HG02763 (cell line): ENCODE measurements around the gene KPNA6.
"Not testable (repeated sequence)": the region's sequence is repeated elsewhere in the genome, so short reads cannot be mapped to it uniquely, and the experiment has no call there.

Experiments
- ATAC-seq: cut with Tn5 transposase; IDR thresholded peaks from one replicate; pipeline ENCODE4 v1.9.1; 2021; ENCODE audit warnings: mild to moderate bottlenecking, moderate library complexity; ENCODE audit not compliant: unreplicated experiment

Gene KPNA6

DNA sequence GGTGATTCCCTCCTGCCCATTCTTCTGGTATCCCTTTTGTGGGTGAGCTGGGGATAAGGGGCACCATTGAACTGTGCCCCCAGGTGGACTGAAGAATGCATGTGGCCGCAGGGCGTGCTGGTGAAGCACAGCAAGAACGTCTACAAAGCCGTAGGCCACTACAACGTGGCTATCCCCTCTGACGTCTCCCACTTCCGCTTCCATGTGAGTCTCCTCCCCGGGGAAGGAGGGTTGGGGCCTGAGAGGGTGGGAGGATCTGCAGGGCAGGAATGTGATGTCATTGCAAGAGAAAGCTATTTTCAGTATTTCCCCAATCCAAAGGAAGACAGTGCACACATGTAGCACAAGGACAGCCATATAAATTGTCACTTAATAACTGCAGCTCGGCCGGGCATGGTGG is 7.5 kb upstream of the KPNA6 start:
- ATAC-seq = no peak

- no peak for ATAC-seq
Measured at GRCh38 chr1:32100807-32101708, 6.8 kb upstream of the KPNA6 start.

- ATAC-seq = no peak
Measured at GRCh38 chr1:32104127-32104526, 3.7 kb upstream of the KPNA6 start.

DNA sequence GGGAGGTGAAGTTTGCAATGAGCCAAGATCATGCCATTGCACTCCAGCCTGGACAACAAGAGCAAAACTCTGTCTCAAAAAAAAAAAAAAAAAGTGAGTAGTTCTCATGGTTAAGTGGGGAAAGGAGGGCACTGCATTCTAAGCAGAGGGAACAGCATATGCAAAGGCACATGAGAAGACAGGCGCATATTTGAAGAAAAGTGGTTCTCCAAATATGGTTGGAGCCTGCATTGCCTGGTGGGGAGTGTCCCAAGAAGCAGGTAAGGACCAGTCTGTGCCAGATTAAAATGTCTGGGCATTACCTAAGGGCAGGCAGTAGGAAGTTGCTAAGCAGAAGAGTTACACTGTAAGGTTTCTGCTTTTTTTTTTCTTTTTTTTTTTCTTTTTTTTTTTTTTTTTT is 2.5 kb upstream of the KPNA6 start:
- ATAC-seq = no peak

DNA sequence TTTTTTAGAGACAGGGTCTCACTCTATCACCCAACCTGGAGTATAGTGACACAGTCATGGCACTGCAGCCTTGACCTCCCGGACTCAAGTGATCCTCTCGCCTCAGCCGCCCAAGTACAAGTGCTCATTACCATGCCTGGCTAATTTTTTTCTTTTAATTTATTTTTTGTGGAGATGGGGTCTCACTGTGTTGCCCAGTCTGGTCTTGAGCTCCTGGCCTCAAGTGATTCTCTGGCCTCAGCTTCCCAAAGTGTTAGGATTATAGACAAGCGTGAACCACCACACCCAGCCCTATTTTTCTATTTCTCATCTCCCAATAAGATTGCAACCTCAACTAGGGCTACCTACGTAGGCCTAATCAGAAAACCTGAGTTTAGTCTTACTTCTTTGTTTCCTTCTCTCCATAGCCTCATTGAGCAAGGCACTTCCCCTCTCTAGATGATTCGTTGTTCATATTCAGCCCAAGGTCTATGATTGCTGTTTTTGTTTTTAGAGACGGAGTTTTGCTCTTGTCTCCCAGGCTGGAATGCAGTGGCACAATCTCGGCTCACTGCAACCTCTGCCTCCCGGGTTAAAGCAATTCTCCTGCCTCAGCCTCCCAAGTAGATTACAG is 1.1 kb upstream of the KPNA6 start:
- no peak for ATAC-seq

- no peak for ATAC-seq
Measured at GRCh38 chr1:32111040-32111623, 3.3 kb downstream of the KPNA6 start.

DNA sequence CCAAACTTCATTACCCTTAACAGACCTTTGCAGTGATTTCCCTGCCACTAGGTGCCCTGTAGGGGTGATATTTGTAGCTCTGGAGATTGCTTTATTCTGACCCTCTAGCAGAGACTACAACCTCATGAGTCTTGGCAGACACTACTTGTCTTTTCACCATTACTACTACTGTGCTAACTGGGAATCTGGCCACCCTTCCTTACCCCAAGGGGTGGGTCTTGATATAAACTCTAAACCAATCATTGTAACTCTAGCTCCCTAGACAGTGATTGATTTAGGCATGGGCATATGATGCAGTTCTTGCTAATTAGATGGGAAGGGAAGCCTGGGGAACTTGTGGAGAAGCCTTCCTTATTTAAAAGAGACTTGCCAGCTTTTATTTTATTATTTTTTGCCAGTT is 3.9 kb downstream of the KPNA6 start:
- ATAC-seq = no peak

DNA sequence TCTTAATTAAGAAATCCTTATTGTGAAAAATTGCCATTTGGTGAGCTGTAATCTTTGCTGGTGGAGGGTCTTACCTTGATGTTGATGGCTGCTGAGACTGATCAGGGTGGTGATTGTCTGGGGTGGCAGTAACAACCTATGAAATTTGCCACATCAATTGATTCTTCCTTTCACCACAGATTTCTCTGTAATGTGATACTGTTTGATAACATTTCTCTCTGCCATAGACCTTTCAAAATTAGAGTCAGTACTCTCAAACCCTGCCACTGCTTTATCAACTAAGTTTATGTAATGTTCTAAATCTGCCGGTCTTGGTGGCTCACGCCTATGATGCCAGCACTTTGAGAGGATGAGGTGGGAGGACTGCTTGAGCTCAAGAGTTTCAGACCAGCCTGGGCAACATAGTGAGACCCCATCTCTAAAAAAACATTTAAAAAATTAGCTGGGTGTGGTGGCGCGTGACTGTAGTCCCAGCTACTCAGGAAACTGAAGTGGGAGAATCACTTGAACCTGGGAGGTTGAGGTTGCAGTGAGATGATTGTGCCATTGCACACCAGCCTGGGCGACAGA is 5.0 kb downstream of the KPNA6 start:
- no peak for ATAC-seq

- ATAC-seq = not testable (repeated sequence)
Measured at GRCh38 chr1:32113436-32113835, 5.6 kb downstream of the KPNA6 start.

DNA sequence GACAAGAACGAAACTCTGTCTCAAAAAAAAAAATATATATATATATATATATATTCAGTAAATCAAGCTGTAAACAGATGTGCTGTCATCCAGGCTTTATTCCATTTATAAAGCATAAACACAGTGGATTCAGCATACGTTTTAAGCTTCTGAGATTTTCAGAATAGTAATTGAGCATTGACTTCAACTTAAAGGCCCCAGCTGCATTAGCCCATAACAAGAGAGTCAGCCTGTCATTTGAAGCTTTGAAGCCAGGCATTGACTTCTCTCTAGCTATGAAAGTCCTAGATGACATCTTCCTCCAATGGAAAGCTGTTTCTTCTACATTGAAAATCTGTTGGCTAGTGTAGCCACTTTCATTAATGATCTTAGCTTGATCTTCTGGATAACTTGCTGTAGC is 6.6 kb downstream of the KPNA6 start:
- no peak for ATAC-seq

GRCh38 chr1:32115496-32115895 is 7.6 kb downstream of the KPNA6 start:
- ATAC-seq = no peak

DNA sequence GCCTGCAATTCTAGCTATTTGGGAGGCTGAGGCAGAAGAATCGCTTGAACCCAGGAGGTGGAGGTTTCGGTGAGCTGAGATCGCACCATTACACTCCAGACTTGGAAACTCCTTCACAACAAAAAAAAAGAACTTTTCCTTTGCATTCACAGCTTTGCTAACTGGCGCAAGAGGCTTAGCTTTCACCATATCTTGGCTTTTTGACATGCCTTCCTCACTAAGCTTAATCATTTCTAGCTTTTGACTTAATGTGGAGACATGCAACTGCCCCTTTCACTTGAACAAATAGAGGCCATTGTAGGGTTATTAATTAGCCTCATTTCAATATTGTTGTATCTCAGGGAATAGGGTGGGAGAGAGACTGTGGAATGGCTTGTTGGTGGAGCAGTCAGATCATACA is 8.7 kb downstream of the KPNA6 start:
- no peak for ATAC-seq

DNA sequence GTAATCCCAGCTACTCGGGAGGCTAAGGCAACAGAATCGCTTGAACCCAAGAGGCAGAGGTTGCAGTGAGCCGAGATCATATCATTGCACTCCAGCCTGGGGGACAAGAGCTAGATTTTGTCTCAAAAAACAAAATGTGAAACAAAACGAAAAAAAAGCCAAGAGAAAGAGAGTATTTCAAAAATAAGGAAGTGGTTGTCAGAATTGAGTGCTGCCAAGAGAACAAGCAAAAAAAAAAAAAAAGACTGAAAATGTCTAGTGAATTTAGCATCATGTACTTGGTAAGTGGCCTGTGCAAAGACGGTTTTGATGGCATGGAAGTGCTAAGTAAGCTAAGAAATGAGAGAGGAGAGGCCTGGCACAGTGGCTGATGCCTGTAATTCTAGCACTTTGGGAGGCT is 14.3 kb downstream of the KPNA6 start:
- ATAC-seq = no peak

DNA sequence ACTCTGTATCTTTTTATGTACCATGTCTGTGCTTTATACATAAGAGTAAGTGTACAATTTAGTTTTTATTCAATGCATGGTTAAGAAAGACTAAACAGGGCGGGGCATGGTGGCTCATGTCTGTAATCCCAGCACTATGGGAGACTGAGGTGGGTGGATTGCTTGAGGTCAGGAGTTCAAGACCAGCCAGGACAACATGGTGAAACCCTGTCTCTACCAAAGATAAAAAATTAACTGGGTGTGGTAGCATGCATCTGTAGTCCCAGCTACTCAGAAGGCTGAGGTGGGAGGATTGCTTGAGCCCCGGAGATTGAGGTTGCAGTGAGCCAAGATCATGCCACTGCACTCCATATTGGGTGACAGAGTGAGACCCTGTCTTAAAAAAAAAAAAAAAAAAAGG is 15.5 kb downstream of the KPNA6 start:
- ATAC-seq = not testable (repeated sequence)

GRCh38 chr1:32125313-32125712 is 17.5 kb downstream of the KPNA6 start:
- no peak for ATAC-seq

DNA sequence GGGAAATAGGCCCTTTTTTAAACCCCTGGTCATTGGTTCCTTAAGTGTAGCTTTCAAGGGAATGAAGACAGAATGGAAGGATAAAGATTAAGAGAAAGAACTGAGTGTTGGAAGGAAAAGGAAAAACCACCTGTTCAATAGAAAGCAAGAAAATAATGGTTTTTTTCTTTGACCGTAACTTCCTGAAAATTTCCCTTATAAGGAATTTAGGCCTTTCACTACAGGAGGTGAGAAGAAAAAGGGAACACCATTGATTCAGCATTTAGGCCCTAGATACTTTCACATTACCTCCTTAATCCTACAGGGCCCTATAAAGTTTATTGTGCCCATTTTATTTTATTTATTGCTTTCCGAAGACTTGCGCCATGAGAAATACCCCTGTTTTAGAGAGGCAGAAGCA is 18.9 kb downstream of the KPNA6 start:
- no peak for ATAC-seq

- ATAC-seq = no peak
Measured at GRCh38 chr1:32127409-32128198, 19.7 kb downstream of the KPNA6 start.

DNA sequence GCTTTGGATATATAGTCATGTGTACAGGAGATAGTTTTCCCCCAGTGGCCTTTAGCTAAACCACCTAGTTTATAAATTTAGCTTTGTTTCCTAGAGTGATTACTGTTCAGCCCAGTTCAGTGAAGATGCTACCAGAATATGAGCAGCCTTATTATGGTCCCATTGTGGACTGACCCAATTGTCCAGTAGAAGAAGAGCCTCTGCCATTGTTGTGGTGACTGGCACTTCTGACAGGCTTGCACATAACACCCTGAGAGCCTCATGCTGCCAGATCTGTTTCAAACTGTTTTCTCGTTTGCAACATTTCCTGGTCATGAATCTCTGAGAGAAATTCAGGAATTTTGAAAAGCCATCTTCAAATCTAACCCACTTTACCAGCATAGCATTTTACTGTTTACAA is 20.6 kb downstream of the KPNA6 start:
- no peak for ATAC-seq

DNA sequence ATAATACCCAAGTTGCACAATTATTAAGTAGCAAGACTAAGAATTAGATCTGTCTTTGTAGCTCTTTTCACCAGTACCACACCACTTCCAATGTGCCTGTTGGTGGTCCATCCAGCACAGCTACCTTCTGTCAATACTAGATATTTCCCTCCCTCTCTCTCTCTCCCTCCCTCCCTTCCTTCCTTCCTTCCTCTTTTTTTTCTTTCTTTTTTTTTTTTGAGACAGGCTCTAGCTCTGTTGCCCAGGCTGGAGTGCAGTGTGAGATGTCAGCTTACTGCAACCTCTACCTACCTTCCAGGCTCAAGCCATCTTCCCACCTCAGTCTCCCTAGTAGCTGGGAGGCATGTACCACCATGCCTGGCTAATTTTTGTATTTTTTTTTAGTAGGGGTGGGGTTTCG is 21.1 kb downstream of the KPNA6 start:
- no peak for ATAC-seq

GRCh38 chr1:32133950-32134280 is 26.1 kb downstream of the KPNA6 start:
- ATAC-seq = not testable (repeated sequence)

- ATAC-seq = no peak
Measured at GRCh38 chr1:32137111-32137510, 29.3 kb downstream of the KPNA6 start.
